Activated B cell treated with CpG ODN at 0.5 μM for 24 hours (primary cell): ENCODE measurements around the gene IMMT. TPM values are rescaled to one million over a fixed set of nuclear protein-coding genes. Genes with fewer than 3 reads are reported as not detected.

Source experiments
- ATAC-seq: fragments of 200-7000 bp; cut with Tn5 transposase; one replicate; pipeline ENCODE4 v1.10.0; 2021; ENCODE audit warnings: low read depth, mild to moderate bottlenecking, moderate library complexity
- CTCF ChIA-PET: fragments of 350-600 bp; sonication (Branson Sonifier 250); formaldehyde crosslinking; loops from one replicate; lab custom pipeline; 2021; ENCODE audit warnings: antibody characterized with exemption; lab: Charles Lee
- POLR2A ChIA-PET: fragments of 350-600 bp; sonication (Branson Sonifier 250); formaldehyde crosslinking; loops from one replicate; lab custom pipeline; 2021; ENCODE audit warnings: antibody characterized with exemption; lab: Charles Lee
- DNase-seq: peaks from one replicate; pipeline ENCODE4 v3.0.0; 2022
- H3K27ac Mint-ChIP-seq: one replicate; pipeline ENCODE4 v1.8.0; 2020; ENCODE audit warnings: mixed read lengths
- H3K27me3 Mint-ChIP-seq: one replicate; pipeline ENCODE4 v1.8.0; 2021; ENCODE audit warnings: mixed read lengths
- H3K36me3 Mint-ChIP-seq: one replicate; pipeline ENCODE4 v1.8.0; 2021; ENCODE audit warnings: low read depth, mixed read lengths
- H3K4me1 Mint-ChIP-seq: one replicate; pipeline ENCODE4 v1.8.0; 2021; ENCODE audit warnings: mixed read lengths
- H3K4me3 Mint-ChIP-seq: one replicate; pipeline ENCODE4 v1.8.0; 2020; ENCODE audit warnings: mild to moderate bottlenecking, mixed read lengths
- H3K9me3 Mint-ChIP-seq: one replicate; pipeline ENCODE4 v1.8.0; 2020; ENCODE audit warnings: mixed read lengths
- CTCF ChIP-seq: fragments of 200-600 bp; IDR thresholded peaks from one replicate; pipeline ENCODE4 v1.8.0; 2022; ENCODE audit warnings: antibody characterized with exemption, mild to moderate bottlenecking
- intact Hi-C: fragments of 100-400 bp; cut with micrococcal nuclease; formaldehyde crosslinking; loops from one replicate; pipeline ENCODE4 v1.15.1; 2024
- total RNA-seq: library from RNA; stranded (reverse); gene quantifications from 2 replicates; pipeline ENCODE4 v1.2.3, GENCODE V29; 2022

IMMT gene
- total RNA-seq, 1 donor from 2014 or later, result 93.0 TPM

GRCh38 chr2:86223927-86224560 is 28.8 kb upstream of the IMMT start:
- Mint-ChIP-seq H3K36me3 (no peaks in the 10 kb centered on the region), H3K27me3 (no peaks in the 10 kb centered on the region), H3K4me3 (no peak overlapping the region), H3K4me1 (peaks cover 43% of the 10 kb centered on the region), H3K9me3 (no peaks in the 10 kb centered on the region), H3K27ac (no peak overlapping the region)
- POLR2A ChIA-PET, result no interaction called here
- ATAC-seq (no peak), DNase-seq (no peak)
- intact Hi-C loops, result no loop called here
- CTCF ChIA-PET, result interaction anchor here (1.2 to 1.5 kb wide), 2 partner anchors 73 to 146 kb away, joined by 3 read pairs; no protein-coding TSS in a partner anchor
- TF ChIP-seq CTCF, result no peak

DNA sequence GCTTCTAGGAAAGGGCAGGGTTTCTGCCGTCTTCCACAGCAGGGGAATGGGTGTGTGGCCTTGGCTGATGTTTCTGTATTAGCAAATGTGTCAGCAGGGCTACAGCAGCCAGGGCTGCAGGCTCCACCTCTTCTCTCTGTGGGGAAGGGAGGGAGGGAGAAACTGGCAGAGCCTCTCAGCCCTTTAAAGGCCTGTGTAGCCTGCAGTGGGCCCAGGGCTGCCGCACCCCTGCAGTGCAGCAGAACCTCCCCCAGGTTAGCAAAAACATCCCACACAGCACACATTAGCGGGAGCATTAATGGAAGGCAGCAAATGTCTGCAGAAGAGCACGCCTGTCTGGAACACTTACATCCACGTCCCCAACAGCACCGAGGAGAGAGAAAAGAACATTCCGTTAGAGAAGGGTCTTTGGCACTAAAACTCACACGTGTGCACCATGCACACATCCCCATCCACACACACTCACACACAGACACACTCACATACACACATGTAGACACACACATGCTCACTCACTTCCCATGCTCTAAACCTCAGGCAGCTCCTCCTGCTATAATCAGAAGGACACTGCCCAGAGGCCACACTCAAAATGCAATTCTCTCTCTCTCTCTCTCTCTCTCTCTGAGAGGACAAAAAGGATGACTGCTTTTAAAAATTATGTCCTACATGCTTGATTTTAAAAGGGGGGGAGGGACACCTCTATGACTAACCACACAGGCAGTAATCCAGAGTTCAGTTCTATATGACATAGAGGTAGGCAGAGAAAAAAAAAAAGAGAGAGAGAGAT is 28.1 kb upstream of the IMMT start:
- no peak for ATAC-seq
- H3K4me3 Mint-ChIP-seq, result no peak overlapping the region
- no peaks in the 10 kb centered on the region for H3K9me3 Mint-ChIP-seq
- intact Hi-C loops, result no loop called here
- no peaks in the 10 kb centered on the region for H3K27me3 Mint-ChIP-seq
- ChIA-PET CTCF (interaction anchor here (3.6 kb wide), 1 partner anchor 74 kb away, joined by 50 read pairs; no protein-coding TSS in a partner anchor), POLR2A (no interaction called here)
- H3K36me3 Mint-ChIP-seq, result no peaks in the 10 kb centered on the region
- H3K4me1 Mint-ChIP-seq, result peaks cover 35% of the 10 kb centered on the region
- DNase-seq, result no peak
- no peak for TF ChIP-seq CTCF
- no peak overlapping the region for H3K27ac Mint-ChIP-seq

GRCh38 chr2:86221066-86221684 is 25.9 kb upstream of the IMMT start:
- no peaks in the 10 kb centered on the region for H3K9me3 Mint-ChIP-seq
- no peak overlapping the region for H3K27ac Mint-ChIP-seq
- ChIA-PET CTCF (interaction anchor here (0.6 to 3.6 kb wide), 28 partner anchors 9 to 544 kb away, joined by 3 to 50 read pairs (median 4); partner anchors contain the start of genes IMMT, KDM3A and MRPL35), POLR2A (interaction anchor here (1.2 kb wide), 1 partner anchor 220 kb away, joined by 5 read pairs; the partner anchor contains the start of gene KDM3A)
- intact Hi-C loops, result loop anchor here (1.0 kb wide), 4 partner anchors 76 to 221 kb away; no protein-coding TSS in a partner anchor
- DNase-seq (peak; percentile 50), ATAC-seq (peak; percentile 77)
- no peaks in the 10 kb centered on the region for H3K36me3 Mint-ChIP-seq
- H3K4me3 Mint-ChIP-seq, result no peak overlapping the region
- no peaks in the 10 kb centered on the region for H3K27me3 Mint-ChIP-seq
- peaks cover 21% of the 10 kb centered on the region for H3K4me1 Mint-ChIP-seq
- TF ChIP-seq CTCF, result peak; percentile 57

DNA sequence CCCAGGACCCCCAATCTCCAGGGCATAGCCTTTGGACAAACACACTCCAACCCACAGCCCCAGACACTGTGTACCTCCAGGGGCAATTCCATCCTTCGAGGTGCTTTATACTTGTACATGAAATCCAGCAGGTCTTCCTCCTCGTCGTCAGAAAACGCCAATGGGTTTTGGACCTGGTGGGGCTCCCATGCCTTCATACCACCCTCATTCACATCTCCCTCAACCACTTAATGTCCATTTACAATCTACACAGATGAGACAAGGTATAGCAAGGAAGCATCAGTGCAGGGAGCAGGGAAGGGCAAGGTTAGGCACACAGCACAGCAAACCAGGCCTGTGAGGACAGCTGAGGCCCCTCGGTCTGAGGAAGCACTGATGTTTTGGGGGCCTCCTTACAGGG is 24.6 kb upstream of the IMMT start:
- ChIA-PET POLR2A (no interaction called here), CTCF (interaction anchor here (1.8 to 3.6 kb wide), 4 partner anchors 77 to 222 kb away, joined by 20 to 50 read pairs (median 36); partner anchors contain the start of gene KDM3A)
- H3K9me3 Mint-ChIP-seq, result no peaks in the 10 kb centered on the region
- no peak for TF ChIP-seq CTCF
- no peak for ATAC-seq
- H3K4me1 Mint-ChIP-seq, result peaks cover 10% of the 10 kb centered on the region
- intact Hi-C loops, result no loop called here
- DNase-seq, result no peak
- no peak overlapping the region for H3K27ac Mint-ChIP-seq
- H3K27me3 Mint-ChIP-seq, result no peaks in the 10 kb centered on the region
- H3K4me3 Mint-ChIP-seq, result no peak overlapping the region
- H3K36me3 Mint-ChIP-seq, result peaks cover 3% of the 10 kb centered on the region
